Lung (tissue), 16 donors: Measurements from ENCODE around the gene CREB3L4. TPM values are rescaled to one million over a fixed set of nuclear protein-coding genes. Genes with fewer than 3 reads are reported as not detected.

Source experiments
- ATAC-seq: fragments of 200-7000 bp; cut with Tn5 transposase; one replicate; pipeline ENCODE4 v1.9.1; 2020; ENCODE audit warnings: moderate number of reproducible peaks; ENCODE audit not compliant: insufficient read depth, low FRiP score
- DNase-seq, 3 donors: peaks; one replicate each; pipeline ENCODE4 v3.0.0-alpha.2; 2013 to 2017
- H3K27ac ChIP-seq, 2 donors: one replicate each; pipeline ENCODE4 v1.5.1; 2013; ENCODE audit warnings: mild to moderate bottlenecking in 2 of 2, moderate library complexity in 2 of 2, control low read depth in 1 of 2, inconsistent platforms in 1 of 2, low read depth in 1 of 2, low read length in 1 of 2
- H3K27me3 ChIP-seq, 3 donors: one replicate each; pipeline ENCODE4 v1.5.1; 2013; ENCODE audit warnings: low read length in 2 of 3; ENCODE audit not compliant: control insufficient read depth in 3 of 3, insufficient read depth in 3 of 3
- H3K36me3 ChIP-seq, 4 donors: one replicate each; pipeline ENCODE4 v1.5.1; 2013; ENCODE audit warnings: low read length in 4 of 4, mild to moderate bottlenecking in 1 of 4, moderate library complexity in 1 of 4; ENCODE audit not compliant: control insufficient read depth in 4 of 4, insufficient read depth in 4 of 4
- H3K4me1 ChIP-seq, 5 donors: one replicate each; pipeline ENCODE4 v1.5.1; 2013; ENCODE audit warnings: low read length in 5 of 5, mild to moderate bottlenecking in 2 of 5, moderate library complexity in 1 of 5; ENCODE audit not compliant: control insufficient read depth in 5 of 5, insufficient read depth in 5 of 5
- H3K4me3 ChIP-seq: one replicate; pipeline ENCODE4 v1.5.1; 2013; ENCODE audit warnings: mild to moderate bottlenecking, control low read depth, moderate library complexity
- H3K9ac ChIP-seq, 2 donors: one replicate each; pipeline ENCODE4 v1.5.1; 2013; ENCODE audit warnings: low read length in 2 of 2, control low read depth in 1 of 2; ENCODE audit not compliant: insufficient read depth in 1 of 2
- H3K9me3 ChIP-seq, 4 donors: one replicate each; pipeline ENCODE4 v1.5.1; 2013; ENCODE audit warnings: low read length in 3 of 4, mild to moderate bottlenecking in 1 of 4, moderate library complexity in 1 of 4; ENCODE audit not compliant: control insufficient read depth in 4 of 4, insufficient read depth in 3 of 4
- WGBS, 2 donors: extraction: QIAGEN DNeasy Blood & Tissue Kit; methylation state at CpG; one replicate each; pipeline ENCODE4 v1.1.7; 2013; 5-methylcytosine and 5-hydroxymethylcytosine counted together
- long read RNA-seq, 5 donors: transcript quantifications; one replicate each; lab custom pipeline, GENCODE V29; 2026
- polyA plus RNA-seq, 2 donors: library from polyadenylated mRNA; stranded (reverse); fragments of 200-250 nt; gene quantifications; one replicate each; pipeline ENCODE4 v1.2.1, GENCODE V29; 2013
- total RNA-seq, 2 donors: library from RNA; depleted of rRNA in 1 of 2; stranded (reverse); fragments of >200 nt in 1 of 2; gene quantifications; one replicate each; pipeline ENCODE4 v1.2.1, GENCODE V29; 2014 to 2021
- TF ChIP-seq, protein P1 (sequence below): IDR thresholded peaks from 2 replicates; pipeline ENCODE4 v1.5.1; 2012; ENCODE audit warnings: mild to moderate bottlenecking; ENCODE audit errors: control extremely low read depth, extremely low read depth
- donor health status: control.
- donor health status: control.
- donor health status: Bipolar disorder and iron deficiency.
- donor health status: healthy.
- donor health status: DM: yes; HTN: yes; CAD: no.

CREB3L4 gene, protein sequence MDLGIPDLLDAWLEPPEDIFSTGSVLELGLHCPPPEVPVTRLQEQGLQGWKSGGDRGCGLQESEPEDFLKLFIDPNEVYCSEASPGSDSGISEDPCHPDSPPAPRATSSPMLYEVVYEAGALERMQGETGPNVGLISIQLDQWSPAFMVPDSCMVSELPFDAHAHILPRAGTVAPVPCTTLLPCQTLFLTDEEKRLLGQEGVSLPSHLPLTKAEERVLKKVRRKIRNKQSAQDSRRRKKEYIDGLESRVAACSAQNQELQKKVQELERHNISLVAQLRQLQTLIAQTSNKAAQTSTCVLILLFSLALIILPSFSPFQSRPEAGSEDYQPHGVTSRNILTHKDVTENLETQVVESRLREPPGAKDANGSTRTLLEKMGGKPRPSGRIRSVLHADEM
- total RNA-seq: 10 to 100 TPM; 13.6 to 21.8 TPM
- 10 to 100 TPM in 1 of 2 donors, 1 to 10 TPM in 1; 9.5 to 13.7 TPM for polyA plus RNA-seq
- long read RNA-seq, donor 1, partial matches to known transcripts: 12 of 16 reads
- long read RNA-seq, donor 1, other reads (novel, unspliced or antisense): 0 of 16 reads
- long read RNA-seq, donor 2, partial matches to known transcripts: 0 of 1 reads
- long read RNA-seq, donor 2, other reads (novel, unspliced or antisense): 0 of 1 reads
- long read RNA-seq, donor 3, partial matches to known transcripts: 0 of 3 reads
- long read RNA-seq, donor 3, other reads (novel, unspliced or antisense): 0 of 3 reads
- long read RNA-seq, donor 4: 0 reads
- long read RNA-seq, donor 5, partial matches to known transcripts: 655 of 668 reads
- long read RNA-seq, donor 5, other reads (novel, unspliced or antisense): 5 of 668 reads

DNA sequence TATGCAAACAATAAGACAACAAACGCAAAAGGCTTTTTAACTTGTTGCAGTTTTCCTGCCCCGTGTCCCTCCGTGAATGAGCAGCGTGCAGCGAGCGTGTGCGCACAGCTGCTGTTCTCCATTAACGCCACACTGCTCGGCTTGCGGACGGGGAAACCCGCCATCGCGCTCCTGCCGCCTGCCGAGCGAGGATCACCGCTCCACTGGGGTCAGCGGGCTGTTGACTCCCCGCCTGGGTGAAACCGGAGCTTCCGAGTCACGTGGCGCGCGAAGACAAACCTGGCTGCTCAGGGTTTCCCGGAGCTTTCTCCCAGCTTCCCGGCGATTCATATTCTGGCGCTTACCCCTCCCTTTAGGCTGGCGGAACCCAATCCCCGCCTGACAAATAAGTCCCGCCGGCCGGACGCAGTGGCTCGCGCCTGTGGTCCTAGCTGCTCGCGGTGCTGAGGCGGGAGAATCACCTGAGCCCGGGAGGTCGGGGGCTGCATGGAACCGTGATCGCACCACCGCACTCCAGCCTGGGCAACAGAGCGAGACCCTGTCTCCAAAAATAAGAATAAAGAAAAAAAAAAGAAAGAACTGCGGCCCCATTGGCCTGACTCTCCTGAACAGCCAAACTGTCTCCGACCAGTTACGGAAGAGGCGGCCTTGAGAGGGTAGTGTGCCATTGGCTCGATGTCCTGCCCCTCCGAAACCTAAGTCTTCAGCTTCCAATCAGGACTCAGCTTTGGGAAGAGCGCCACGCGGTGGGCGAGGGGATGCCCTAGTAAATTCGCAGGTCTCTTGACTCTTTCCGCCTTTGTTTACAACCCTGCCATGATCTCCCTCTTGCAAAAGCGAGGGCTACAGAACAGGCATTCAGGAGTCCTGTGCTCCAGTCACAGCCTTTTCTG, at the start of gene CREB3L4:
CREB3L4 (plus strand) TSS at position 796 of the 893 bp plus-strand sequence. CDS start 624 bp downstream, outside the sequence.
- peak; percentile 96 to 99 (median 99) for DNase-seq
- Histone ChIP-seq H3K27me3 (no peaks in the 10 kb centered on the region), H3K36me3 (no peaks in the 10 kb centered on the region), H3K4me1 (peaks cover 0 to 38% (median 6%) of the 10 kb centered on the region in 5 donors), H3K9me3 (no peaks in the 10 kb centered on the region), H3K4me3 (peak within 1 kb of the TSS; percentile 48), H3K9ac (peak within 1 kb of the TSS; percentile 2 to 82), H3K27ac (peak within 1 kb of the TSS; percentile 83 to 91)
- WGBS, 2 donors: 0% methylated on average over 60 of the region's 60 CpGs
- peak; percentile 83 for ATAC-seq
- TF ChIP-seq, protein P1, sequence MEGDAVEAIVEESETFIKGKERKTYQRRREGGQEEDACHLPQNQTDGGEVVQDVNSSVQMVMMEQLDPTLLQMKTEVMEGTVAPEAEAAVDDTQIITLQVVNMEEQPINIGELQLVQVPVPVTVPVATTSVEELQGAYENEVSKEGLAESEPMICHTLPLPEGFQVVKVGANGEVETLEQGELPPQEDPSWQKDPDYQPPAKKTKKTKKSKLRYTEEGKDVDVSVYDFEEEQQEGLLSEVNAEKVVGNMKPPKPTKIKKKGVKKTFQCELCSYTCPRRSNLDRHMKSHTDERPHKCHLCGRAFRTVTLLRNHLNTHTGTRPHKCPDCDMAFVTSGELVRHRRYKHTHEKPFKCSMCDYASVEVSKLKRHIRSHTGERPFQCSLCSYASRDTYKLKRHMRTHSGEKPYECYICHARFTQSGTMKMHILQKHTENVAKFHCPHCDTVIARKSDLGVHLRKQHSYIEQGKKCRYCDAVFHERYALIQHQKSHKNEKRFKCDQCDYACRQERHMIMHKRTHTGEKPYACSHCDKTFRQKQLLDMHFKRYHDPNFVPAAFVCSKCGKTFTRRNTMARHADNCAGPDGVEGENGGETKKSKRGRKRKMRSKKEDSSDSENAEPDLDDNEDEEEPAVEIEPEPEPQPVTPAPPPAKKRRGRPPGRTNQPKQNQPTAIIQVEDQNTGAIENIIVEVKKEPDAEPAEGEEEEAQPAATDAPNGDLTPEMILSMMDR: peak; percentile 34

DNA sequence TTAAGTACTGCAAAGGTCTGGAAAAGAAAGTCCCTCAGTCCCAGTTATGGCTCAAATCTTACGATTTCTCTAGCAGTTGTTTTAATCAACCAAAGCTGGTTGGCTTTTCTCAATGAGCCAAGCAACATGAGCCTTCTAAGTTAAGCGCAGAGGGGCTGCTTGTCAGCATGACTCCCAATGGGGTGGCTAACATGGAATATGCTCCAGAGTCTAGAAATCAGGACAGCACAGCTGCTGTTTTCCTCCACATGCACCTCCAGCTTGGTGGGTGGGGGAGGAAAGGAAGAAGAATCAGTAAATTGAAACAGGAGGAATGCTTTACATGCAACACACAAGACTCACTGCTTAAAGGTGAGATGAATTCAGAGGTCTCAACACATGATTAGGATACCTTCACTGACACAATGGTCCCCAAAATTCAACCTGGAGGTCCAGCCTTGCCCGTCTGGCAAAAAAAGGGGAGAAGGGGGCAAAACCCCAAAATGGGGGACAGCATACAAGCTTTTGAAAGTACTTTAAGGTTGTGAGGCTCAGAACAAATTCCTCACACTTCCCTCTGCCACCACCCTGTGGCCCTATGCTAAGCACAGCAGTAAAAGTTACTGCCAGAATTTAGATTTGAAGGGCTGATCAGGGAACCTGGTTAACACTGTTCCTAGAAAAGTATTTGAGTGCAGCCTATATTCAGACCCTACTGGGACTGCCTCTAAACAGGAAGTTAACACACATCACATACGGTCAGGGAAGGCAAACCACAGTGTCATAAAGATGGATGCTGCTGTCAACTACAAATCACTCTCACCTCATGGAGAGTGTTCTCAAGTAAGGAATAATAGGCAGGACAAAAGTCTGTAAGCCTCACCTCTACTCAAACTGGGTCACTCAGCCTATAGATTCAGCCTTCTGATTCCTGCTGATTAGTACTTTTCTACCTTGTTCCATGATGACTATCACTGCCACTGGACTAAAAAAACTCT, 47.5 kb upstream of the CREB3L4 start:
- TF ChIP-seq, protein P1: no peak
- peaks cover 0 to 10% (median 4%) of the 10 kb centered on the region in 4 donors for H3K36me3 ChIP-seq
- no peaks in the 10 kb centered on the region for H3K9me3 ChIP-seq
- H3K4me1 ChIP-seq: peaks cover 6 to 25% (median 21%) of the 10 kb centered on the region in 5 donors
- DNase-seq: peak in 1 of 3 donors; percentile 33
- no peaks in the 10 kb centered on the region for H3K27me3 ChIP-seq
- ATAC-seq: no peak
- H3K4me3 ChIP-seq: no peak overlapping the region
- peak overlapping the region; percentile 35 to 37 for H3K27ac ChIP-seq
- WGBS, 2 donors: 46 to 48% methylated on average over 4 of the region's 4 CpGs
- H3K9ac ChIP-seq: peak overlapping the region in 1 of 2 donors; percentile 56
